MM.1S (cell line): ENCODE results near the gene MAN1C1.
"Not testable (repeated sequence)": the region's sequence is repeated elsewhere in the genome, so short reads cannot be mapped to it uniquely, and the experiment has no call there.

ENCODE experiments used
- DNase-seq: peaks from one replicate; pipeline ENCODE4 v3.0.0-alpha.2; 2015
- H2AFZ ChIP-seq: fragments of 300-600 bp; sonication (generic); 2 replicates; pipeline ENCODE4 v1.6.0; 2016; ENCODE audit warnings: antibody characterized with exemption, low read length
- H3F3A ChIP-seq: fragments of 300-600 bp; sonication (generic); 2 replicates; pipeline ENCODE4 v1.6.1; 2016; ENCODE audit warnings: mild to moderate bottlenecking, antibody characterized with exemption, low read length, moderate library complexity, mixed read lengths; ENCODE audit not compliant: insufficient read depth
- H3K27ac ChIP-seq: fragments of 300-600 bp; sonication (generic); 2 replicates; pipeline ENCODE4 v1.5.1; 2016; ENCODE audit warnings: mild to moderate bottlenecking, low read length
- H3K27me3 ChIP-seq: fragments of 300-600 bp; sonication (generic); replicated peaks from 2 replicates; pipeline ENCODE4 v1.6.0; 2016; ENCODE audit warnings: low read length; ENCODE audit not compliant: insufficient read depth
- H3K36me3 ChIP-seq: fragments of 300-600 bp; sonication (generic); replicated peaks from 2 replicates; pipeline ENCODE4 v1.6.1; 2016; ENCODE audit warnings: mild to moderate bottlenecking, low read length, mixed read lengths; ENCODE audit not compliant: insufficient read depth
- H3K4me1 ChIP-seq: fragments of 300-600 bp; sonication (generic); 2 replicates; pipeline ENCODE4 v1.6.1; 2016; ENCODE audit warnings: low read length, mixed read lengths
- H3K4me2 ChIP-seq: fragments of 300-600 bp; sonication (generic); 2 replicates; pipeline ENCODE4 v1.6.0; 2016; ENCODE audit warnings: low read depth, low read length
- H3K4me3 ChIP-seq: fragments of 300-600 bp; sonication (generic); 2 replicates; pipeline ENCODE4 v1.5.1; 2016; ENCODE audit warnings: low read length, mixed read lengths
- H3K79me2 ChIP-seq: fragments of 300-600 bp; sonication (generic); 2 replicates; pipeline ENCODE4 v1.6.1; 2016; ENCODE audit warnings: mixed run types, low read length, mixed read lengths
- H3K9ac ChIP-seq: fragments of 300-600 bp; sonication (generic); 2 replicates; pipeline ENCODE4 v1.6.1; 2016; ENCODE audit warnings: low read length, mixed read lengths
- H3K9me2 ChIP-seq: fragments of 300-600 bp; sonication (generic); replicated peaks from 2 replicates; pipeline ENCODE4 v1.6.1; 2016; ENCODE audit warnings: mild to moderate bottlenecking, low read length, mixed read lengths; ENCODE audit not compliant: insufficient read depth
- H3K9me3 ChIP-seq: fragments of 300-600 bp; sonication (generic); replicated peaks from 2 replicates; pipeline ENCODE4 v1.6.1; 2016; ENCODE audit warnings: mild to moderate bottlenecking, low read length, mixed read lengths; ENCODE audit not compliant: insufficient read depth
- H4K20me1 ChIP-seq: fragments of 300-600 bp; sonication (generic); 2 replicates; pipeline ENCODE4 v1.6.1; 2016; ENCODE audit warnings: mild to moderate bottlenecking, low read length, moderate library complexity, mixed read lengths; ENCODE audit not compliant: insufficient read depth
- EZH2 ChIP-seq: fragments of 300-600 bp; sonication (generic); optimal IDR thresholded peaks from 2 replicates; pipeline ENCODE3; 2017; ENCODE audit warnings: low read depth, mild to moderate bottlenecking, antibody characterized with exemption, low read length, mixed read lengths
- EZH2phosphoT487 ChIP-seq: fragments of 300-600 bp; sonication (generic); IDR thresholded peaks from 2 replicates; pipeline ENCODE4 v1.6.1; 2018; ENCODE audit warnings: antibody characterized with exemption, low read length
- TF ChIP-seq, protein P1 (sequence below): fragments of 300-600 bp; sonication (generic); IDR thresholded peaks from 2 replicates; pipeline ENCODE4 v1.5.1; 2016; ENCODE audit warnings: antibody characterized with exemption, low read length, mixed read lengths

Gene MAN1C1

DNA sequence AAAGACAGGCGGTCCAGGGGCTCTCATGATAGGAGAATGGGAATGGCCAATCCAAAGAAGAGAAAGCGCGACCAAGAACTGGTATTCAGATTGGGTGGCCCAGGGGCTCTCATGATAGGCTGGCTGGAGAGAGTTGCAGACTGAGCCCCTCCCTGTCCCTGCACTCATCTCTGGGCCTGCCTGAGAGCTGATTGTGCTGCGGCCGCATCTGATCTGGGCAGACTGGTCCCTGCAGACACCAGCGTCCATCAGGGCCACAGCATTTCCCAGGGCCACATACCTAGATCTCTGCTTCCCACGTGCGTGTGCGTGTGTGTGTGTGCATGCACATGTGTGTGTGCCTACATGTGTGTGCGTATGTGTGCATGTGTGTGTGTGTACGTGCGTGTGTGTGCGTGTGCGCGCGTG, 30.4 kb upstream of the MAN1C1 start:
- no peaks in the 10 kb centered on the region for H3K4me1 ChIP-seq
- no peaks in the 10 kb centered on the region for H3K9me2 ChIP-seq
- no peak overlapping the region for H3K4me3 ChIP-seq
- no peak for DNase-seq
- TF ChIP-seq, protein P1, sequence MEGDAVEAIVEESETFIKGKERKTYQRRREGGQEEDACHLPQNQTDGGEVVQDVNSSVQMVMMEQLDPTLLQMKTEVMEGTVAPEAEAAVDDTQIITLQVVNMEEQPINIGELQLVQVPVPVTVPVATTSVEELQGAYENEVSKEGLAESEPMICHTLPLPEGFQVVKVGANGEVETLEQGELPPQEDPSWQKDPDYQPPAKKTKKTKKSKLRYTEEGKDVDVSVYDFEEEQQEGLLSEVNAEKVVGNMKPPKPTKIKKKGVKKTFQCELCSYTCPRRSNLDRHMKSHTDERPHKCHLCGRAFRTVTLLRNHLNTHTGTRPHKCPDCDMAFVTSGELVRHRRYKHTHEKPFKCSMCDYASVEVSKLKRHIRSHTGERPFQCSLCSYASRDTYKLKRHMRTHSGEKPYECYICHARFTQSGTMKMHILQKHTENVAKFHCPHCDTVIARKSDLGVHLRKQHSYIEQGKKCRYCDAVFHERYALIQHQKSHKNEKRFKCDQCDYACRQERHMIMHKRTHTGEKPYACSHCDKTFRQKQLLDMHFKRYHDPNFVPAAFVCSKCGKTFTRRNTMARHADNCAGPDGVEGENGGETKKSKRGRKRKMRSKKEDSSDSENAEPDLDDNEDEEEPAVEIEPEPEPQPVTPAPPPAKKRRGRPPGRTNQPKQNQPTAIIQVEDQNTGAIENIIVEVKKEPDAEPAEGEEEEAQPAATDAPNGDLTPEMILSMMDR, result no peak
- TF ChIP-seq EZH2phosphoT487 (no peak), EZH2 (no peak)
- no peaks in the 10 kb centered on the region for H3F3A ChIP-seq
- H4K20me1 ChIP-seq, result no peaks in the 10 kb centered on the region
- no peaks in the 10 kb centered on the region for H3K36me3 ChIP-seq
- no peak overlapping the region for H2AFZ ChIP-seq
- no peak overlapping the region for H3K4me2 ChIP-seq
- no peaks in the 10 kb centered on the region for H3K9me3 ChIP-seq
- H3K79me2 ChIP-seq, result no peaks in the 10 kb centered on the region
- no peak overlapping the region for H3K9ac ChIP-seq
- no peak overlapping the region for H3K27ac ChIP-seq
- no peaks in the 10 kb centered on the region for H3K27me3 ChIP-seq

DNA sequence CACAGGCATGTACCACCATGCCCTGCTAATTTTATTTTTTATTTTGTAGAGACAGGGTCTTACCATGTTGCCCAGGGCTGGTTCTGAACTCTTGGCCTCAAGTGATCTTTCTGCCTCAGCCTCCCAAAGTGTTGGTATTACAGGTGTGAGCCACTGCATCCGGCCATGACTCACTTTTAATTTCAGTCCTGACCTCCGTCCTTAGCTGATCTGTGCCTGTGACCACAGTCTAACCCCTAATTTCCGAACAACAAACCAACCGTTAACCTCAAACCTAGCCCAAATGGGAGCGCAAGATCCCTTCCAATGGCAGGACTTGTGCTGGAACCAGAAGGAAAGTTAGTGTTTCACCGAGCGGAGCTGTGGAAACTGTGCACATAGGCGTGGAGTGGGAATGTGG, 29.3 kb upstream of the MAN1C1 start:
- no peaks in the 10 kb centered on the region for H3K27me3 ChIP-seq
- H3K27ac ChIP-seq, result no peak overlapping the region
- H2AFZ ChIP-seq, result no peak overlapping the region
- no peaks in the 10 kb centered on the region for H3F3A ChIP-seq
- TF ChIP-seq EZH2 (no peak), EZH2phosphoT487 (no peak)
- TF ChIP-seq, protein P1, result no peak
- no peak for DNase-seq
- H4K20me1 ChIP-seq, result no peaks in the 10 kb centered on the region
- no peak overlapping the region for H3K4me3 ChIP-seq
- H3K9me2 ChIP-seq, result no peaks in the 10 kb centered on the region
- no peaks in the 10 kb centered on the region for H3K4me1 ChIP-seq
- no peak overlapping the region for H3K4me2 ChIP-seq
- H3K9ac ChIP-seq, result no peak overlapping the region
- no peaks in the 10 kb centered on the region for H3K9me3 ChIP-seq
- no peaks in the 10 kb centered on the region for H3K79me2 ChIP-seq
- H3K36me3 ChIP-seq, result no peaks in the 10 kb centered on the region

DNA sequence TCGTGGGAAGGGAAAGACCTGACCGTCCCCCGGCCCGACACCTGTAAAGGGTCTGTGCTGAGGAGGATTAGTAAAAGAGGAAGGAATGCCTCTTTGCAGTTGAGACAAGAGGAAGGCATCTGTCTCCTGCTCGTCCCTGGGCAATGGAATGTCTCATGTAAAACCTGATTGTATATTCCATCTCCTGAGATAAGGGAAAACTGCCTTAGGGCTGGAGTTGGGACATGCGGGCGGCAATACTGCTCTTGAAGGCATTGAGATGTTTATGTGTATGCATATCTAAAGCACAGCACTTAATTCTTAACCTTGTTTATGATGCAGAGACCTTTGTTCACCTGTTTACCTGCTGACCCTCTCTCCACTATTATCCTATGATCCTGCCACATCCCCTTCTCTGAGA, 28.4 kb upstream of the MAN1C1 start:
- not testable (repeated sequence) for H3K9me2 ChIP-seq, H3K4me2 ChIP-seq, H3K4me1 ChIP-seq, H3K27me3 ChIP-seq, H3F3A ChIP-seq, H3K9ac ChIP-seq, H2AFZ ChIP-seq, H3K9me3 ChIP-seq, H3K79me2 ChIP-seq, H3K4me3 ChIP-seq, H3K36me3 ChIP-seq, DNase-seq, H4K20me1 ChIP-seq, H3K27ac ChIP-seq

DNA sequence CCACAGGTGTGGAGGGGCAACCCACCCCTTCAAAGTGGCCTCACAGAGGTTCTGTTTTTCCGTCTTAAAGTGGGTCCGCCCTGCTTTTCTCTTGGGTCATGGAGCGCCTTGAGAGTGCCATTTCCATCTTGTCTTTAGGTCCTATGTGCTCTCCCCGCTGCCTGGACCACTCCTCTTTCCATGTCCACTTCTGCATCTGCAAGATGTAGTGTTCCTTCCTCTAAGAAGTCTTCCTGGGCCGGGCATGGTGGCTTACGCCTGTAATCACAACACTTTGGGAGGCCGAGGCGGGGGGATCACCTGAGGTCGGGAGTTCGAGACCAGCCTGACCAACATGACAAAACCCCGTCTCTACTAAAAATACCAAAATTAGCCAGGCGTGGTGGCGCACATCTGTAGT, 27.8 kb upstream of the MAN1C1 start:
- H3K4me3 ChIP-seq, result not testable (repeated sequence)

More for the DNA sequence above, 27.8 kb upstream of the MAN1C1 start:
- not testable (repeated sequence) for H3K36me3 ChIP-seq, H3K4me2 ChIP-seq, H3K4me1 ChIP-seq, H3F3A ChIP-seq, H3K9me3 ChIP-seq, H2AFZ ChIP-seq, H3K27ac ChIP-seq, H3K27me3 ChIP-seq, H4K20me1 ChIP-seq, H3K79me2 ChIP-seq, H3K9me2 ChIP-seq, DNase-seq, H3K9ac ChIP-seq
